ENCODE data around the gene LUM. TPM values are rescaled to one million over a fixed set of nuclear protein-coding genes. Genes with fewer than 3 reads are reported as not detected.

Gene LUM
- total RNA-seq, 4 donors from 2014 or later = 36.6 to 83.5 (median 63.7) TPM

DNA sequence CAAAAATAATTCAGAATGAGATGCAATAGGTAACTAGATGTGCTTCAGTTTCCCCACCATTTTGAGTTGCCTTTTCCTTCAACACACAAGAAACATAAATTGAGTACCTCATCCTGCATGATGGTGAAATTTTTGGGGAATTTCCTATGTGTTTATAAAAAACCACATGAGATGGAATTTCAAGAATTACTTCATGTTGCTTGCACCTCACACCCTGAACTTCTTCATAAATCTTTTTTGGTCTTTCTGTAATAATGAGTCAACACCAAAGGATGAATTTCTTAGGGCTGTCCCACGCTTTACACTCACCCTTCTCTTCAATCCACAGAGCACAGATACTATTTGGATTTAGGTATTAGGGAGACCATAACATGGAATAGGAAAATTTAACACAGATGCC lies 22.6 kb upstream of the LUM start:
- intact Hi-C loops (cut with DNase I) = no loop called here
- no peak overlapping the region for H3K27ac ChIP-seq (replicated peaks in 1 of 4)
- no peak for DNase-seq (ENCODE audit: extremely low spot score)

DNA sequence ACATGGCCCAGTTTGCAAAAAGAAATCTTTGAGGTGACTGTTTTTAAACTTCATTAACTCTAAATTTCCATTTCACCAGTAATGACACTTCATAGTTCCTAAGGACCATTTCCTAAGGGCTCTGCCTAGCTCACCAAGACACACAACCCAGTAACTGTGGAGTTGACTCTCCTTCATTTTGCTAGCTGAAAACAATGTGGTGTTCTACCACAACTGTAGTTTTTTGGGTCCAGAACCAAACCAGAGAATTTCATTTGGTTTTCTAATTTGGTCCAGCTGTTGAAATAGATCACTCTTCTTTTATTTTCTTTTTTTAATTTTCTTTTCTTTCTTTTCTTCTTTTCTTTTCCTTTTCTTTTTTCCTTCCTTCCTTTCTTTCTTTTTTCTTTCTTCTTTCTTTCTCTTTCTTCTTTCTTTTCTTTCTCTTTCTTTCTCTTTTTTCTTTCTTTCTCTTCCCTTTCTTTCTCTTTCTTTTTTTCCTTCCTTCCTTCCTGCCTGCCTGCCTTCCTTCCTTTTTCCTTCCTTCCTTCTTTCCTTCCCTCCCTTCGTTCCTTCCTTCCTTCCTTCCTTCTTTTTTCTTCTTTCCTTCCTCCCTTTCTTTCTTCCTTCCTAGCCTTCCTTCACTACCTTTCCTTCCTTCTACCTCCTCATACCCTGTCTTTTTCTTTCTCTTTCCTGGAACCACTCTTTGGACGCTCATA lies 18.5 kb upstream of the LUM start:
- Histone ChIP-seq H3K4me3 (no peak overlapping the region), H3K36me3 (no peaks in the 10 kb centered on the region), H3K27ac (replicated peaks in 1 of 4) (no peak overlapping the region), H3K4me1 (peaks cover 0 to 4% (median 0%) of the 10 kb centered on the region in 4 donors), H3K9me3 (no peaks in the 10 kb centered on the region), H3K27me3 (no peaks in the 10 kb centered on the region)
- no peak for DNase-seq (ENCODE audit: extremely low spot score)
- 96% methylated on average over 2 of the region's 2 CpGs for WGBS
- TF ChIP-seq EP300 (IDR thresholded peaks at IDR 0.05) (no peak), POLR2AphosphoS5 (IDR thresholded peaks at IDR 0.05) (no peak), POLR2A (IDR thresholded peaks at IDR 0.05; ENCODE audit: low read depth) (no peak)
- TF ChIP-seq, protein P1, sequence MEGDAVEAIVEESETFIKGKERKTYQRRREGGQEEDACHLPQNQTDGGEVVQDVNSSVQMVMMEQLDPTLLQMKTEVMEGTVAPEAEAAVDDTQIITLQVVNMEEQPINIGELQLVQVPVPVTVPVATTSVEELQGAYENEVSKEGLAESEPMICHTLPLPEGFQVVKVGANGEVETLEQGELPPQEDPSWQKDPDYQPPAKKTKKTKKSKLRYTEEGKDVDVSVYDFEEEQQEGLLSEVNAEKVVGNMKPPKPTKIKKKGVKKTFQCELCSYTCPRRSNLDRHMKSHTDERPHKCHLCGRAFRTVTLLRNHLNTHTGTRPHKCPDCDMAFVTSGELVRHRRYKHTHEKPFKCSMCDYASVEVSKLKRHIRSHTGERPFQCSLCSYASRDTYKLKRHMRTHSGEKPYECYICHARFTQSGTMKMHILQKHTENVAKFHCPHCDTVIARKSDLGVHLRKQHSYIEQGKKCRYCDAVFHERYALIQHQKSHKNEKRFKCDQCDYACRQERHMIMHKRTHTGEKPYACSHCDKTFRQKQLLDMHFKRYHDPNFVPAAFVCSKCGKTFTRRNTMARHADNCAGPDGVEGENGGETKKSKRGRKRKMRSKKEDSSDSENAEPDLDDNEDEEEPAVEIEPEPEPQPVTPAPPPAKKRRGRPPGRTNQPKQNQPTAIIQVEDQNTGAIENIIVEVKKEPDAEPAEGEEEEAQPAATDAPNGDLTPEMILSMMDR (IDR thresholded peaks at IDR 0.05) = no peak
- intact Hi-C loops (cut with DNase I) = no loop called here

More for the DNA sequence above, 22.6 kb upstream of the LUM start:
- Histone ChIP-seq H3K4me3 (no peak overlapping the region), H3K36me3 (no peaks in the 10 kb centered on the region), H3K27me3 (no peaks in the 10 kb centered on the region), H3K4me1 (peaks cover 0 to 14% (median 12%) of the 10 kb centered on the region in 4 donors), H3K9me3 (no peaks in the 10 kb centered on the region)
- 76% methylated on average over 1 of the region's 1 CpG for WGBS
- no peak for TF ChIP-seq POLR2A (IDR thresholded peaks at IDR 0.05; ENCODE audit: low read depth)
- TF ChIP-seq EP300 (IDR thresholded peaks at IDR 0.05) = no peak
- no peak for TF ChIP-seq POLR2AphosphoS5 (IDR thresholded peaks at IDR 0.05)
- TF ChIP-seq, protein P1 (IDR thresholded peaks at IDR 0.05) = no peak

DNA sequence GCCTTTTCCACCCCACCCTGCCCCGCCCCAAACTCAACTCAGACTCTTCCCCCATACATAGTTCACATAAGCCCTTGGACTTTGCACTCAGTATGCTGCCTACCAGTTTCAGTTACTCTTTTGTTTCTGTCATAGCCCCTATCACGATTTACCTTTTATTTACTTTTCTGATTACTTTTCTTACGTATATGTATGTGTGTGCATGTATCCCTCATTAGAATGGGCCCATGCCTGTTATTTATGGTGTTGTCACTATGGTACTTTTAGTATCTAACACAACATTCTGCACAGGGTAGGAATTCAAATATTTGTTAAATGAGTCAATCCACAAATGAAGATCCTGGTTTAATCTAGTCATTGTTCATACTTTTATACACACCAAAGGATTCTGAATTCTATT lies 16.5 kb upstream of the LUM start:
- intact Hi-C loops (cut with DNase I) = no loop called here
- Histone ChIP-seq H3K9me3 (no peaks in the 10 kb centered on the region), H3K27ac (replicated peaks in 1 of 4) (no peak overlapping the region), H3K4me3 (no peak overlapping the region), H3K27me3 (no peaks in the 10 kb centered on the region), H3K36me3 (no peaks in the 10 kb centered on the region), H3K4me1 (peaks cover 0 to 4% (median 0%) of the 10 kb centered on the region in 4 donors)
- 89% methylated on average over 3 of the region's 3 CpGs for WGBS
- DNase-seq (ENCODE audit: extremely low spot score) = no peak
- TF ChIP-seq POLR2A (IDR thresholded peaks at IDR 0.05; ENCODE audit: low read depth) = no peak
- no peak for TF ChIP-seq EP300 (IDR thresholded peaks at IDR 0.05)
- TF ChIP-seq POLR2AphosphoS5 (IDR thresholded peaks at IDR 0.05) = no peak
- TF ChIP-seq, protein P1 (IDR thresholded peaks at IDR 0.05) = no peak

DNA sequence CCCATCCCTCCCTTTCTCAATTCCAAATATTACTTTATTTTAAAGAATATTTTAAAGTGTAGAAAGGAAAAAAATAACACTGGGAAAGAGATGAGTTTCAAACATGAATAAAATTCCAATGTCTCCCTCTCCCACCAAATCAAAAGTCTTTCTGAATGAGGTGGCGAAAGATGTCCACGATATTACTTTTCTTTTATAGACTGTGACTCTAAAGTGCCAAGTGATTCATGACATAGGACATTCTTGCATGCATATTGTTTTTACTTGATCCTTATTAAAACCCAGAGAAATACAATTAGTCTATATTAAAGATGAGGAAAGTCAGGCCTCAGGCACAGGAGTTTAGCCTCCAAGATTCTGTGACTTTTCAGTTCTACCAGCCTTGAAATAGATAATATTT lies 16.0 kb upstream of the LUM start:
- Histone ChIP-seq H3K27ac (replicated peaks in 1 of 4) (no peak overlapping the region), H3K4me3 (no peak overlapping the region), H3K4me1 (no peaks in the 10 kb centered on the region), H3K36me3 (no peaks in the 10 kb centered on the region), H3K9me3 (no peaks in the 10 kb centered on the region), H3K27me3 (no peaks in the 10 kb centered on the region)
- DNase-seq (ENCODE audit: extremely low spot score) = no peak
- 97% methylated on average over 2 of the region's 2 CpGs for WGBS
- intact Hi-C loops (cut with DNase I) = no loop called here
- TF ChIP-seq EP300 (IDR thresholded peaks at IDR 0.05) = no peak

DNA sequence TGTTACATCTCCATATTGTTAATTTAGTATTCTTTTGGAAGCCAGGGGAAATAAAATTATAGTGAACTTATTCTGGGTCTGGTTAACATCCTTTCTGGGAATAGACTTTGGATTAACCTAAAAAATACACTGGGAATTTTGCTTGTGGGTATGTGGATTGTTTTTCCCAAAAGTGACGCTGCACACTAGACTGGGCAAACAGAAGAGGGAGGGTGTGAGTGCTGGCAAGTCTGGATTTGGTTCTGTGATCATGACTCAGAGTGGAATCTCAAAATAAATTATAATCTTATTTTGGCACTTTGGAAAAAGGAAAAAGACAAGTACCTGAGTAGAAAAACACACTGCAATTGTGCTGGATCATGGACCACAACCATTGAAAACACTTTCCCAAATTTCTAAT lies 15.2 kb upstream of the LUM start:
- Histone ChIP-seq H3K27ac (replicated peaks in 1 of 4) (no peak overlapping the region), H3K36me3 (no peaks in the 10 kb centered on the region), H3K9me3 (no peaks in the 10 kb centered on the region), H3K27me3 (no peaks in the 10 kb centered on the region), H3K4me1 (no peaks in the 10 kb centered on the region), H3K4me3 (no peak overlapping the region)
- intact Hi-C loops (cut with DNase I) = no loop called here
- WGBS = 63% methylated on average over 1 of the region's 1 CpG
- DNase-seq (ENCODE audit: extremely low spot score) = no peak
- TF ChIP-seq EP300 (IDR thresholded peaks at IDR 0.05) (no peak), POLR2A (IDR thresholded peaks at IDR 0.05; ENCODE audit: low read depth) (no peak), POLR2AphosphoS5 (IDR thresholded peaks at IDR 0.05) (no peak)
- TF ChIP-seq, protein P1 (IDR thresholded peaks at IDR 0.05) = no peak
